A549 (cell line): ENCODE data around the gene DOC2B. TPM values are rescaled to one million over a fixed set of nuclear protein-coding genes. Genes with fewer than 3 reads are reported as not detected.

Experiments
- ATAC-seq, 2 experiments: fragments of 200-7000 bp in 1 of 2; fragments of >200 bp in 1 of 2; cut with Nextera tagmentation in 1 of 2; cut with Tn5 transposase in 1 of 2; 3 replicates each; pipeline versions ENCODE4 v1.8.0 to v1.9.1; 2018 to 2020; ENCODE audit warnings: mild to moderate bottlenecking in 1 of 2, moderate library complexity in 1 of 2
- CTCF ChIA-PET: fragments of 300-600 bp; sonication (Branson Sonifier 250); formaldehyde crosslinking; extraction: SDS; loops from one replicate; lab custom pipeline; 2021; ENCODE audit warnings: antibody characterized with exemption, inconsistent platforms; lab: Yijun Ruan, JAX
- POLR2A ChIA-PET: fragments of 350-600 bp; formaldehyde crosslinking; extraction: SDS; loops from one replicate; lab custom pipeline; 2021; ENCODE audit warnings: antibody characterized with exemption, inconsistent platforms; lab: Yijun Ruan, JAX
- DNase-seq, 2 experiments: peaks; one replicate each; pipeline versions ENCODE4 v3.0.0 to v3.0.0-alpha.2; 2011 to 2016; ENCODE audit warnings: low read depth in 1 of 2, low spot score in 1 of 2
- FAIRE-seq: peaks from 2 replicates; lab custom pipeline; 2011; peaks lifted over from hg19 to GRCh38; lab: Jason Lieb, UNC
- H3K27ac ChIP-seq, 2 experiments: fragments of >200 bp; sonication (Bioruptor Twin); formaldehyde crosslinking; 3 replicates each; pipeline ENCODE4 v1.5.1; 2016 to 2017
- H3K4me1 ChIP-seq: fragments of >200 bp; sonication (Bioruptor Twin); formaldehyde crosslinking; 3 replicates; pipeline ENCODE4 v1.6.1; 2016
- H3K4me2 ChIP-seq: fragments of >200 bp; sonication (Bioruptor Twin); formaldehyde crosslinking; 3 replicates; pipeline ENCODE4 v1.6.1; 2016
- H3K4me3 ChIP-seq: fragments of >200 bp; sonication (Bioruptor Twin); formaldehyde crosslinking; 3 replicates; pipeline ENCODE4 v1.5.1; 2016
- H3K9me3 ChIP-seq: fragments of >200 bp; sonication (Bioruptor Twin); formaldehyde crosslinking; 3 replicates; pipeline ENCODE4 v1.6.1; 2016
- BHLHE40 ChIP-seq: IDR thresholded peaks from 2 replicates; pipeline ENCODE4 v1.6.1; 2012; ENCODE audit warnings: low read depth, low read length, inconsistent platforms
- CBX2 ChIP-seq: fragments of 200-600 bp; sonication (generic); IDR thresholded peaks from 2 replicates; pipeline ENCODE4 v1.6.1; 2016; ENCODE audit warnings: low read depth, mild to moderate bottlenecking, borderline replicate concordance
- E2F6 ChIP-seq: IDR thresholded peaks from 2 replicates; pipeline ENCODE4 v1.6.1; 2012; ENCODE audit warnings: low read depth, borderline replicate concordance
- EHMT2 ChIP-seq: fragments of 200-600 bp; sonication (generic); IDR thresholded peaks from 2 replicates; pipeline ENCODE4 v1.6.1; 2016; ENCODE audit warnings: antibody characterized with exemption, low read depth, mild to moderate bottlenecking, moderate library complexity
- EP300 ChIP-seq, 2 experiments: fragments of >200 bp; sonication (Bioruptor Twin); formaldehyde crosslinking; IDR thresholded peaks; 2 replicates in 1 of 2; 3 replicates in 1 of 2; pipeline ENCODE4 v1.6.1; 2016 to 2017
- FOXS1 ChIP-seq: fragments of 250-450 bp; sonication (Bioruptor Pico); IDR thresholded peaks from 2 replicates; pipeline ENCODE4 v1.5.0; 2020; ENCODE audit warnings: mild to moderate bottlenecking, moderate library complexity
- GATA3 ChIP-seq: IDR thresholded peaks from 2 replicates; pipeline ENCODE4 v1.6.1; 2012; ENCODE audit warnings: borderline replicate concordance
- HOXB13 ChIP-seq: fragments of 250-450 bp; sonication (Bioruptor Pico); IDR thresholded peaks from 2 replicates; pipeline ENCODE4 v1.5.0; 2020; ENCODE audit warnings: low read depth, mild to moderate bottlenecking, moderate library complexity
- MAZ ChIP-seq: fragments of 150-350 bp; IDR thresholded peaks from 2 replicates; pipeline ENCODE4 v1.6.1; 2014; ENCODE audit warnings: antibody characterized with exemption, low read depth, low read length, borderline replicate concordance
- NR3C1 ChIP-seq: fragments of >200 bp; sonication (Bioruptor Twin); formaldehyde crosslinking; IDR thresholded peaks from 3 replicates; pipeline ENCODE4 v1.6.1; 2017
- PHF8 ChIP-seq: fragments of 200-600 bp; sonication (generic); IDR thresholded peaks from 2 replicates; pipeline ENCODE4 v1.6.1; 2016; ENCODE audit warnings: low read depth, mild to moderate bottlenecking, antibody characterized with exemption, moderate library complexity, borderline replicate concordance
- POLR2AphosphoS2 ChIP-seq: conservative IDR thresholded peaks from 2 replicates; pipeline ENCODE4 v1.6.1; 2012; ENCODE audit warnings: low read length, improper control_type of control experiment, inconsistent platforms
- RAD21 ChIP-seq, 2 experiments: fragments of >200 bp in 1 of 2; sonication (Bioruptor Twin) in 1 of 2; formaldehyde crosslinking in 1 of 2; IDR thresholded peaks in 1 of 2; conservative IDR thresholded peaks in 1 of 2; 2 replicates in 1 of 2; 3 replicates in 1 of 2; pipeline ENCODE4 v1.6.1; 2012 to 2018; ENCODE audit warnings: inconsistent platforms in 1 of 2
- RARB ChIP-seq: fragments of 250-450 bp; sonication (Bioruptor Pico); IDR thresholded peaks from 2 replicates; pipeline ENCODE4 v1.8.0; 2021; ENCODE audit warnings: mild to moderate bottlenecking, moderate library complexity
- REST ChIP-seq: fragments of 200-600 bp; sonication (generic); IDR thresholded peaks from 2 replicates; pipeline ENCODE4 v1.6.1; 2016; ENCODE audit warnings: antibody characterized with exemption, mild to moderate bottlenecking, moderate library complexity
- RFX5 ChIP-seq: fragments of 450-650 bp; IDR thresholded peaks from 2 replicates; pipeline ENCODE4 v1.7.1; 2014; ENCODE audit warnings: antibody characterized with exemption, mild to moderate bottlenecking, moderate library complexity
- SREBF2 ChIP-seq: fragments of 450-650 bp; IDR thresholded peaks from 2 replicates; pipeline ENCODE4 v1.6.1; 2014; ENCODE audit warnings: mild to moderate bottlenecking, moderate library complexity
- TFCP2L1 ChIP-seq: fragments of 250-450 bp; sonication (Bioruptor Pico); IDR thresholded peaks from 2 replicates; pipeline ENCODE4 v1.5.0; 2021; ENCODE audit warnings: mild to moderate bottlenecking
- TP53 ChIP-seq: fragments of 250-450 bp; sonication (Bioruptor Pico); IDR thresholded peaks from 2 replicates; pipeline ENCODE4 v1.5.0; 2021; ENCODE audit warnings: mild to moderate bottlenecking, moderate library complexity
- ZC3H11A ChIP-seq: fragments of 450-650 bp; IDR thresholded peaks from 2 replicates; pipeline ENCODE4 v1.6.1; 2014; ENCODE audit warnings: antibody characterized with exemption, mild to moderate bottlenecking
- WGBS: methylation state at CpG from one replicate; pipeline ENCODE4 v1.1.6; 2017; ENCODE audit errors: missing lambda C conversion rate; 5-methylcytosine and 5-hydroxymethylcytosine counted together
- polyA plus RNA-seq, 4 experiments: library from polyadenylated mRNA; depleted of rRNA in 3 of 4; stranded (reverse); fragments of >200 nt; fragmentation: RNase III in 1 of 4; extraction: RNeasy Plus Mini Kit Qiagen cat#74134 plus additional on column Dnase treatment in 1 of 4; gene quantifications; 2 replicates in 3 of 4; 3 replicates in 1 of 4; pipeline ENCODE4 v1.2.3, GENCODE V29; 2011 to 2017
- TF ChIP-seq, protein P1 (sequence below): fragments of 250-450 bp; sonication (Bioruptor Pico); IDR thresholded peaks from 2 replicates; pipeline ENCODE4 v1.5.0; 2021; ENCODE audit warnings: mild to moderate bottlenecking, moderate library complexity, borderline replicate concordance

Gene DOC2B
- polyA plus RNA-seq, 2 of the 4 experiments (the other 2 are of a cell fraction), result 0.27 to 1.6 TPM

DNA sequence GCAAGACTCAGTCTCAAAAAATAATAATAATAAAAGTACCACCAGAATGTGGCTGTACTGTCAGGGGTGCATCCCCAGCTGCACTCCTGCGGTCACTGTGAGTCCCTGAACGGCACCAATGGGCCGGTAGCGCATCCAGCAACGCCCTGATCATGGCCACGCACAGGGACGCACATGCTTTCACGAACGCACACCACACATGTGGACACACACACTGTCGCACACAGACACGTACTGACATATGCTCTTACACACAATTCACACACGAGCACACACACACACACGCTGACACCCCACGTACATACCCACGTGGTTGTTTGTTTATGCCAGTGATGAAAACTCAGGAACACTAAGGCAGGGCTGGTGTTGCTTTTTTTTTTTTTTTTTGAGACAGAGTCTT lies 21.8 kb downstream of the DOC2B start:
- ATAC-seq (no peak), DNase-seq (no peak), FAIRE-seq (no peak)
- Histone ChIP-seq H3K4me3 (no peak overlapping the region), H3K4me1 (no peaks in the 10 kb centered on the region), H3K27ac (no peak overlapping the region), H3K9me3 (no peaks in the 10 kb centered on the region), H3K4me2 (no peak overlapping the region)
- WGBS, result 88% methylated on average over 15 of the region's 15 CpGs
- TF ChIP-seq HOXB13 (CRISPR knock-in tag) (no peak), NR3C1 (no peak)
- POLR2A ChIA-PET, result no interaction called here
- CTCF ChIA-PET, result interaction anchor here (0.6 to 2.1 kb wide), 2 partner anchors 10 to 271 kb away, joined by 3 to 6 read pairs; no protein-coding TSS in a partner anchor

- H3K27ac ChIP-seq, result no peak overlapping the region
- ATAC-seq (0 out of 6 replicates have a peak, but pooled peaks of 1 of the 2 experiments have one; percentile 17), FAIRE-seq (no peak), DNase-seq (no peak)
- ChIA-PET CTCF (interaction anchor here (0.6 to 2.1 kb wide), 5 partner anchors 9 to 542 kb away, joined by 3 to 7 read pairs (median 4); no protein-coding TSS in a partner anchor), POLR2A (no interaction called here)
- no peaks in the 10 kb centered on the region for H3K9me3 ChIP-seq
- H3K4me2 ChIP-seq, result no peak overlapping the region
- no peaks in the 10 kb centered on the region for H3K4me1 ChIP-seq
- 86% methylated on average over 7 of the region's 7 CpGs for WGBS
- H3K4me3 ChIP-seq, result no peak overlapping the region
- TF ChIP-seq ZC3H11A (no peak), BHLHE40 (no peak), PHF8 (no peak), GATA3 (no peak), MAZ (no peak), REST (no peak), FOXS1 (no peak), POLR2AphosphoS2 (no peak), HOXB13 (CRISPR knock-in tag) (no peak)
- TF ChIP-seq, protein P1, sequence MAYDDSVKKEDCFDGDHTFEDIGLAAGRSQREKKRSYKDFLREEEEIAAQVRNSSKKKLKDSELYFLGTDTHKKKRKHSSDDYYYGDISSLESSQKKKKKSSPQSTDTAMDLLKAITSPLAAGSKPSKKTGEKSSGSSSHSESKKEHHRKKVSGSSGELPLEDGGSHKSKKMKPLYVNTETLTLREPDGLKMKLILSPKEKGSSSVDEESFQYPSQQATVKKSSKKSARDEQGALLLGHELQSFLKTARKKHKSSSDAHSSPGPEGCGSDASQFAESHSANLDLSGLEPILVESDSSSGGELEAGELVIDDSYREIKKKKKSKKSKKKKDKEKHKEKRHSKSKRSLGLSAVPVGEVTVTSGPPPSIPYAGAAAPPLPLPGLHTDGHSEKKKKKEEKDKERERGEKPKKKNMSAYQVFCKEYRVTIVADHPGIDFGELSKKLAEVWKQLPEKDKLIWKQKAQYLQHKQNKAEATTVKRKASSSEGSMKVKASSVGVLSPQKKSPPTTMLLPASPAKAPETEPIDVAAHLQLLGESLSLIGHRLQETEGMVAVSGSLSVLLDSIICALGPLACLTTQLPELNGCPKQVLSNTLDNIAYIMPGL (CRISPR knock-in tag), result no peak
Measured at GRCh38 chr17:158379-158778, 23.1 kb downstream of the DOC2B start.

DNA sequence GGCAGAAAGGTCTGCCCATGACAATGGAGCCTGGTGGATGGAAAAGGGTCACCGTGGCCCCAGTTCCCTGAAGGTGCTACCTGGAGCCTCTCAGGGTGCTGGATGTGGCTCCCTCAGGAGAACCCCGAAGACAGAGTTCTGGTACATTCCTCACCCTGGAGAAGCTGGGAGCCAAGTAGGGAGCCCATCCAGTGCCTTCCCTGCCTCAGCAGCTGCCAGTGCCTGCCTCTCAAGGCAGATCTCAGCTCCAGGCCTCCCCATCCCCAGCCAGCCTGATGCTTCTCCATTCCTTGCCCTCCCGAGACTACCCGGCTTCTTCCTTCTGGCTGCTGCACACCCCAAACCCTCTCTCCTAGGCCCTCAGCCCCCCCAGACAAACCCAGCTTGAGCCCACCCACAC lies 23.5 kb downstream of the DOC2B start:
- Histone ChIP-seq H3K4me2 (no peak overlapping the region), H3K4me1 (peaks cover 3% of the 10 kb centered on the region; the same call in 1 of the 3 replicates), H3K4me3 (no peak overlapping the region), H3K27ac (no peak overlapping the region), H3K9me3 (no peaks in the 10 kb centered on the region)
- DNase-seq (no peak), FAIRE-seq (no peak), ATAC-seq (no peak)
- ChIA-PET CTCF (interaction anchor here (0.6 to 2.1 kb wide), 5 partner anchors 9 to 542 kb away, joined by 3 to 7 read pairs (median 4); no protein-coding TSS in a partner anchor), POLR2A (no interaction called here)
- no peak for TF ChIP-seq RAD21 (conservative IDR thresholded peaks at IDR 0.05 in 1 of 2, IDR thresholded peaks at IDR 0.05 in 1 of 2)
- TF ChIP-seq RARB, result no peak
- TF ChIP-seq EHMT2, result no peak
- no peak for TF ChIP-seq NR3C1
- no peak for TF ChIP-seq E2F6
- no peak for TF ChIP-seq SREBF2
- TF ChIP-seq RFX5, result no peak
- TF ChIP-seq TP53 (CRISPR knock-in tag), result no peak
- no peak for TF ChIP-seq EP300 (IDR thresholded peaks at IDR 0.05)
- no peak for TF ChIP-seq TFCP2L1 (CRISPR knock-in tag)
- TF ChIP-seq CBX2, result no peak
- WGBS, result 81% methylated on average over 4 of the region's 4 CpGs
